HG02642 (cell line): ENCODE results near the gene CNTRL.

ENCODE experiments used
- ATAC-seq: cut with Tn5 transposase; IDR thresholded peaks from one replicate; pipeline ENCODE4 v1.9.1; 2021; ENCODE audit warnings: mild to moderate bottlenecking; ENCODE audit not compliant: unreplicated experiment, poor library complexity

CNTRL gene

GRCh38 chr9:121198512-121199042, 123.8 kb downstream of the CNTRL start:
- ATAC-seq: no peak

- ATAC-seq: no peak
Observed at GRCh38 chr9:121199921-121200320, 125.2 kb downstream of the CNTRL start.

- ATAC-seq: no peak
Observed at GRCh38 chr9:121200356-121200755, 125.6 kb downstream of the CNTRL start.

GRCh38 chr9:121201045-121201737, 126.4 kb downstream of the CNTRL start:
- peak; percentile 35 for ATAC-seq

GRCh38 chr9:121201738-121202533, 127.2 kb downstream of the CNTRL start, which contains the start of gene RAB14:
RAB14 (minus strand) TSS chr9:121201869; CDS start chr9:121193412, 8,457 bp downstream.
- ATAC-seq: peak; percentile 91

GRCh38 chr9:121204121-121204520, 129.4 kb downstream of the CNTRL start:
- no peak for ATAC-seq

- ATAC-seq: no peak
Observed at GRCh38 chr9:121204611-121205010, 129.9 kb downstream of the CNTRL start.

GRCh38 chr9:121206516-121207370, 132.0 kb downstream of the CNTRL start:
- ATAC-seq: peak; percentile 34

GRCh38 chr9:121207371-121207940, 132.7 kb downstream of the CNTRL start:
- peak; percentile 74 for ATAC-seq

- ATAC-seq: no peak
Observed at GRCh38 chr9:121210536-121210935, 135.8 kb downstream of the CNTRL start.

GRCh38 chr9:121213136-121213806, 138.5 kb downstream of the CNTRL start:
- no peak for ATAC-seq

GRCh38 chr9:121214005-121214404, 139.2 kb downstream of the CNTRL start:
- no peak for ATAC-seq

- ATAC-seq: no peak
Observed at GRCh38 chr9:121216271-121216805, 141.6 kb downstream of the CNTRL start.

- ATAC-seq: peak; percentile 74
Observed at GRCh38 chr9:121217609-121218292, 143.0 kb downstream of the CNTRL start.

GRCh38 chr9:121218357-121219027, 143.7 kb downstream of the CNTRL start:
- ATAC-seq: no peak

- no peak for ATAC-seq
Observed at GRCh38 chr9:121219530-121219929, 144.8 kb downstream of the CNTRL start.

- ATAC-seq: no peak
Observed at GRCh38 chr9:121220996-121221663, 146.4 kb downstream of the CNTRL start.

GRCh38 chr9:121221664-121222055, 146.9 kb downstream of the CNTRL start:
- ATAC-seq: no peak
